ENCODE data around the gene RNF157.
"Not testable (repeated sequence)": the region's sequence is repeated elsewhere in the genome, so short reads cannot be mapped to it uniquely, and the experiment has no call there.

The RNF157 gene

GRCh38 chr17:76195281-76196096, 44.8 kb downstream of the RNF157 start:
- DNase-seq = no peak

GRCh38 chr17:76193591-76193990, 46.7 kb downstream of the RNF157 start:
- no peak for DNase-seq

- no peak for DNase-seq
Observed at GRCh38 chr17:76191896-76192295, 48.4 kb downstream of the RNF157 start.

- DNase-seq = no peak
Observed at GRCh38 chr17:76189741-76190140, 50.6 kb downstream of the RNF157 start.

DNA sequence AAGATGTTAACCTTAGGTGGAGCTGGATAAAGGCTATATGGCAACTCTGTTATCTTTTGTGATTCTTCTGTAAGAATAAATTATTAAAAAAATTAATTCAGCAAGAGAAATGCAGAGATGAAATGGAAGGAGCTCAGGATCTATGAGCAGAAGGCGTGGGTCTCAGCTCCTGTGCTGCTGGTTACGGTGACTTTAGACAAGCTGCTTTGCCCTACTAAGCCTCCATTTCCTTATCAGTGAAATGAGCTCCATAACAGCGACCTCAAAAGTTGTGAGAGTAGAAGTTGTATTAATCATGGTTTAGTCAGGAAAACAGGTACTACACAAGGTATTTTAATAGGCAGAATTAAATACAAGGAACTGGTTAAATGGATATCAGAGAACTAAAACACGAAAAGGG, 51.0 kb downstream of the RNF157 start:
- no peak for DNase-seq

DNA sequence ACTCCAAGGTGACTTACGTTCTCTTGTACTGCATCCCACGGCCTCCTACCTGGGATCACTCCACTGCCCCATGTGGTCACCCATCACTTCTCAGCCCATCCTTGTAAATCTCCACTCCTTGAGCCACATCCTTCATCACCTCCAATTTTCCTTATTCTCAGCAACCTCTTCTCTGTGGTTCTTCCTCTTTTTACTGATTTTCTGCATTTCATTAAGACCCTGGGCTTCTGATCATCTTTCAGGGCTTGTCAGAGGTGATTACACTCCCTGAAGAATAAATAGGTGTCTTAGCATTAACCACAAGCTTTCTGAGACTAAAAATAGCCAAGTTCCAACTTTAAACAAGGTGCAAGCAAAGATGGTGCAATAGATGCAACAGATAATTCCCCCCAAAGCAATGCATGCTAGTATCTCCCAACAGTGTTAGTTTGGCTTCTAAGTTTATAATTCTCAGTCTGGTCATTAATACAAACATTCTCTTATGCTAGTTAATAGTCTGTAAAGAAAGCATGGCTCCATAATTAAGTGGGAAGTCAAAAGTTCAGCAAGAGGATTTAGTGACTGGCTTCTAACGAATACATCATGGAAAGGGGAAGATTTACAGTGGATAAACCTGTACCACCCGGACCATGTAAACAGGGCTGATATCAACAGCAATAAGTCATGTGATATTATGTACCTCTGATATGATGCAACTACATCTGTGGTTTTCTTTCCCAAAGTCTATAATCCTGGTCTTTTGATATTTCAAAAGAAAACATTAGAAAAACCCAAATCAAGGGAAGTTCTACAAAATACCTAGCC, 51.9 kb downstream of the RNF157 start:
- no peak for DNase-seq

GRCh38 chr17:76186774-76187173, 53.5 kb downstream of the RNF157 start:
- not testable (repeated sequence) for DNase-seq

DNA sequence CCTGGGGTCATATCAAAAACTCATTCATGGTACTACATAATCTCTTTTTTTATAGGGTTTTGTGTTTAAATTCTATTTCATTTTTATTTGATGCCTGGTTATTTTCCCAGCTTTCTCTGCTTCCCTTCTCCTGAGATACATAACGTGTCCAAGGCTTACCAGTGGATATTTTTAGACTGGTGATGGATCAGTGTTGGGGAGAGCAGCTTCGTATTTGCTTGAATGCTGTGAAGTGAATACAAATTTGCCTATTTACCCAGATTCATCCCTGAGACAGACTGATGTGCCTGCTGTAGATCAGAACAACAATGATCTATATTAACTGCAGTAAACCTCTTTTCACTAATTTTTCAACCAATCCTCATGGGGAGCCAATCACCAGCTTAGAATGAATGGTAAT, 56.0 kb downstream of the RNF157 start:
- no peak for DNase-seq

GRCh38 chr17:76182016-76182764, 58.1 kb downstream of the RNF157 start:
- peak in 53 of 56 donors; percentile 16 to 91 (median 71) for DNase-seq

- no peak for DNase-seq
Observed at GRCh38 chr17:76179496-76180467, 60.5 kb downstream of the RNF157 start.

DNA sequence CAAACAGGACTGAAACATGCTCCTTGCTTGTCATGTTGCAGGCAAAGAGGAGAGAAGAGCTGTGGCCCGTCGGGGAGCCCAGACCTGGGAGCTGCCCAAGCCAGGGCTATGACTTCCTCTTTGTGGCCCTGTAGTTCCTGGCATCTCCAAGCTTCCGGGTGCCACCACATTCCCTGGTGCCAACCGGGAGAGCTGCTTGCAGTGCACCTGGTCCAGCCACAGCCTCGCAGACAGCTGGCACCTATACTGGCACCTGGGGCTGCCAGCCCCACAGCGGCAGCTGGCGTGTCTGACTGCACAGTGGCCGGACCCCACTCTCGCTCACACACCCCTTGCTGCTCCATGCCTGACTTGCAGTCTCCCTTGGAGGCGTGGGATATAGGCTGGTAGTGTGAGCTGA, 62.2 kb downstream of the RNF157 start:
- DNase-seq = no peak

DNA sequence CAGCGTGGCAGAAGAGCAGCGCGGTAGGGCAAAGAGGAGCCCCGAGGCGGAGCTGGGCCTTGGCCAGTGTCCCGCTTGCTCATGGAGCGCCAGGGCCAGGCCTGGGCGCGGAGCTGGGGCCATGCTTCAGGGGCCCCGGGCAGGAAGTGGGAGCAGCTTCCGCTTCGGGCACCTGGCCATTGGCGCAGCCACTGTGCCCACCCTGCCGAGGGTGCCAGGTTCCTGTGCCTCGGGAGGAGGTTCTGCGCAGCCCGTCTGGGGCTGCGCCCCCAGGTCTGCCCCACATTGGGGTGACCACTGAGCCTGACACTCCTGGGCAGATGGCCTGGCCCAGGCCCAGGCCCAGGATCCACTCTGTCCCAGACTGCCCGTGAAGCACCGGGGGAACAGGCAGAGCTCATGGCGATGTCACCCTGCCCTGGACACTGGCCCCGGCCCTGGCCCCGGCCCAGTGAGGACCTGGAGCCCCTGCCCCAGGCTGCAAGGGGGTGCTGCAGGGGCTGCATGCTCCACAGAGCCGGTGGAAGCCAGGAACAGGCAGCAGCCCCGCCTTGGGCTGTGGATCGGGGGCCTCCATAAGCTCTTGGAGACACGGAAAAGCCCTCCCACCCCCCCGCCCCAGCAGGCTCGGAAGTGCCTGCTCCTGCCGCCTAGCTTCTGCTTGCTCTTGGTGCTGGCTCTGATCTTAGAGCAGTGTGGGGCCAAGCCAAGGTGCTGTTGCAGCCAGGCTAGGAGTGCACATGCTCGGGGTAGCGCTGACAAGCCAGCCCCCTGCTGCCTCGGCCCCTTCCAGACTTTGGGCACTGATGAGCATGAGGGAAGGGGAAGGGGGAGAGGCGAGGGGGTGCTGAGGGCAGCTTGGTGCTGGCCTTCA, 63.4 kb downstream of the RNF157 start:
- DNase-seq = no peak

GRCh38 chr17:76174037-76174436, 66.3 kb downstream of the RNF157 start:
- DNase-seq = no peak

GRCh38 chr17:76173474-76173873, 66.8 kb downstream of the RNF157 start:
- DNase-seq = no peak

GRCh38 chr17:76171706-76172105, 68.6 kb downstream of the RNF157 start:
- DNase-seq = no peak

DNA sequence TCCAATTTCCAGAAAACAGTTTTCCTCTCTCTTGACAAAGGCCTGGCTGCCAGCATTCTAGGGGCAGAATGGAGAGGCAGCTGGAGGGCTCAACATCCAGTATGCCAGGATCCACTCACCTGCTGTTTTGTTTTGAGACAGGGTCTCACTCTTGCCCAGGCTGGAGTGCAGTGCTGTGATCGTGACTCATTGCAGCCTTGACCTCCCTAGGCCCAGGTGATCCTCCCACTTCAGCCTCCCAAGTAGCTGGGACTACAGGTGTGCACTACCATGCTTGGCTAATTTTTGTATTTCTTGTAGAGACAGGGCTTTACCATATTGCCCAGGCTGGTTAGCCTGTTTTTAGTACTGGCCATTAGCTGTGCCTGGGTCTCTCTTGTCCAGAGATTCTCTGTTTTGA, 70.2 kb downstream of the RNF157 start:
- DNase-seq = no peak

DNA sequence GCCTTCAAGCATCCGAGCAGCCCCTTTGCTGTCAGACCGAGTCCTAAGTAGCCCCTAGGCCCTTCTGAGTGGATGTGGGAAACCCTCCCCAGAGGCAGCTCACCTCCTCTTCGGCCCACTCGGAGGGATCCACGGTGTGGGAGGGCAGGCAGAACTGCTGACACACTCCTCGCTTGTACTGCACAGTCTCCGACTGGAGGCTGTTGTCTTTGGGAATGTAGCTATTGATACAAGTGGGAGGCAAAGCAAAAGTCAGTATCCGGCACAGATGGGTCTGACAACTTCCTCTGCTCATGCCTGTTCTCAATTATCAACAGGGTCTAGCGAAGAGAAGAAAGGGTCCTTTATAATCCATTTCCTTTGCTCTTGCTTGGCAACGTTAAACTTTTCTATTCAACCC, 73.4 kb downstream of the RNF157 start:
- DNase-seq = peak in 9 of 56 donors; percentile 13 to 27 (median 24)

GRCh38 chr17:76166168-76166567, 74.1 kb downstream of the RNF157 start:
- peak in 48 of 56 donors; percentile 15 to 83 (median 49) for DNase-seq

- DNase-seq = no peak
Observed at GRCh38 chr17:76164331-76164730, 76.0 kb downstream of the RNF157 start.

- no peak for DNase-seq
Observed at GRCh38 chr17:76163919-76164318, 76.4 kb downstream of the RNF157 start.
